CD14-positive monocyte (primary cell): ENCODE results near the gene PRR14. TPM values are rescaled to one million over a fixed set of nuclear protein-coding genes. Genes with fewer than 3 reads are reported as not detected.

ENCODE experiments used
- DNase-seq, 3 donors: peaks; one replicate each; pipeline ENCODE4 v3.0.0-alpha.2; 2011 to 2022
- H2AFZ ChIP-seq: 2 replicates; pipeline ENCODE4 v1.6.0; 2012; ENCODE audit warnings: mild to moderate bottlenecking, low read depth, low read length, inconsistent platforms; ENCODE audit not compliant: insufficient read depth, poor library complexity, severe bottlenecking
- H3K27ac ChIP-seq, 2 donors: 1 replicate in 1 of 2; 2 replicates in 1 of 2; pipeline ENCODE4 v1.5.1; 2012 to 2013; ENCODE audit warnings: low read length in 2 of 2, control low read depth in 1 of 2, inconsistent platforms in 1 of 2, low read depth in 1 of 2, mild to moderate bottlenecking in 1 of 2
- H3K27me3 ChIP-seq, 2 donors: one replicate each; pipeline versions ENCODE4 v1.6.0 to v1.6.1; 2011 to 2013; ENCODE audit warnings: low read length in 2 of 2; ENCODE audit not compliant: control insufficient read depth in 2 of 2, insufficient read depth in 2 of 2
- H3K36me3 ChIP-seq, 2 donors: replicated peaks in 1 of 2; 1 replicate in 1 of 2; 2 replicates in 1 of 2; pipeline versions ENCODE4 v1.5.1 to v1.6.1; 2012 to 2013; ENCODE audit warnings: low read length in 2 of 2, control low read depth in 1 of 2, inconsistent platforms in 1 of 2, mild to moderate bottlenecking in 1 of 2; ENCODE audit not compliant: insufficient read depth in 2 of 2, control insufficient read depth in 1 of 2
- H3K4me1 ChIP-seq, 2 donors: 1 replicate in 1 of 2; 2 replicates in 1 of 2; pipeline versions ENCODE4 v1.5.1 to v1.6.1; 2012 to 2013; ENCODE audit warnings: low read length in 2 of 2, control low read depth in 1 of 2, inconsistent platforms in 1 of 2, mild to moderate bottlenecking in 1 of 2, moderate library complexity in 1 of 2; ENCODE audit not compliant: insufficient read depth in 2 of 2, control insufficient read depth in 1 of 2
- H3K4me2 ChIP-seq: replicated peaks from 2 replicates; pipeline ENCODE3; 2012; ENCODE audit warnings: low read length, moderate library complexity, mild to moderate bottlenecking; ENCODE audit not compliant: poor library complexity, severe bottlenecking; ENCODE audit errors: extremely low read depth
- H3K4me3 ChIP-seq, 3 experiments: fragments of 200-600 bp in 1 of 3; sonication (generic) in 1 of 3; replicated peaks in 1 of 3; 1 replicate in 2 of 3; 2 replicates in 1 of 3; pipeline ENCODE4 v1.5.1; 2011 to 2013; ENCODE audit warnings: low read length in 3 of 3, mild to moderate bottlenecking in 3 of 3, control low read depth in 2 of 3, low read depth in 2 of 3, inconsistent platforms in 1 of 3, moderate library complexity in 1 of 3
- H3K79me2 ChIP-seq: 2 replicates; pipeline ENCODE4 v1.6.0; 2012; ENCODE audit warnings: mild to moderate bottlenecking, control low read depth, inconsistent platforms, low read length, moderate library complexity; ENCODE audit not compliant: insufficient read depth
- H3K9ac ChIP-seq: 2 replicates; pipeline ENCODE4 v1.6.0; 2017; ENCODE audit warnings: low read length, mild to moderate bottlenecking; ENCODE audit not compliant: insufficient read depth, poor library complexity, severe bottlenecking
- H3K9me3 ChIP-seq, 2 donors: replicated peaks in 1 of 2; 1 replicate in 1 of 2; 2 replicates in 1 of 2; pipeline versions ENCODE4 v1.5.1 to v1.6.1; 2012 to 2013; ENCODE audit warnings: low read length in 2 of 2, control low read depth in 1 of 2; ENCODE audit not compliant: control insufficient read depth in 1 of 2, insufficient read depth in 1 of 2
- H4K20me1 ChIP-seq: 2 replicates; pipeline ENCODE4 v1.6.0; 2012; ENCODE audit warnings: mild to moderate bottlenecking, low read length, control low read depth, moderate library complexity; ENCODE audit not compliant: insufficient read depth
- H3K27ac Mint-ChIP-seq, 7 donors: one replicate each; pipeline ENCODE4 v1.8.0; 2020; ENCODE audit warnings: mild to moderate bottlenecking in 7 of 7, mixed read lengths in 7 of 7, moderate library complexity in 6 of 7, inconsistent platforms in 2 of 7
- H3K27me3 Mint-ChIP-seq, 3 donors: one replicate each; pipeline ENCODE4 v1.8.0; 2021 to 2022; ENCODE audit warnings: low read depth in 3 of 3, mild to moderate bottlenecking in 3 of 3, mixed read lengths in 3 of 3, moderate library complexity in 3 of 3, inconsistent platforms in 1 of 3
- H3K36me3 Mint-ChIP-seq, 2 donors: one replicate each; pipeline ENCODE4 v1.8.0; 2020; ENCODE audit warnings: mixed read lengths in 2 of 2, inconsistent platforms in 1 of 2, mild to moderate bottlenecking in 1 of 2
- H3K4me1 Mint-ChIP-seq: one replicate; pipeline ENCODE4 v1.8.0; 2020; ENCODE audit warnings: mild to moderate bottlenecking, mixed read lengths
- H3K4me3 Mint-ChIP-seq, 2 donors: one replicate each; pipeline ENCODE4 v1.8.0; 2020; ENCODE audit warnings: mild to moderate bottlenecking in 2 of 2, mixed read lengths in 2 of 2, moderate library complexity in 1 of 2
- H3K9me3 Mint-ChIP-seq, 7 donors: one replicate each; pipeline ENCODE4 v1.8.0; 2020 to 2022; ENCODE audit warnings: mixed read lengths in 7 of 7, mild to moderate bottlenecking in 6 of 7, moderate library complexity in 6 of 7, inconsistent platforms in 2 of 7
- WGBS: methylation state at CpG from one replicate; pipeline ENCODE4 v1.1.5; 2013; ENCODE audit warnings: missing lambda C conversion rate; ENCODE audit not compliant: insufficient coverage; 5-methylcytosine and 5-hydroxymethylcytosine counted together
- intact Hi-C, 2 donors: fragments of 100-400 bp; cut with micrococcal nuclease; formaldehyde crosslinking; loops; one replicate each; pipeline versions ENCODE4 v1.15.0 to v1.15.1; 2023
- polyA plus RNA-seq, 3 donors: library from polyadenylated mRNA; depleted of rRNA in 1 of 3; unstranded in 2 of 3; stranded (reverse) in 1 of 3; fragments of 300-500 nt in 2 of 3; fragments of >200 nt in 1 of 3; fragmentation: Illumina TruSeq in 2 of 3; gene quantifications; 1 replicate in 2 of 3; 2 replicates in 1 of 3; pipeline ENCODE4 v1.2.3, GENCODE V29; 2012 to 2021
- TF ChIP-seq, protein P1 (sequence below): fragments of 200-600 bp; IDR thresholded peaks from one replicate; pipeline ENCODE4 v1.8.0; 2022; ENCODE audit warnings: antibody characterized with exemption, mild to moderate bottlenecking

The PRR14 gene
- polyA plus RNA-seq, 3 donors = 6.1 to 32.6 (median 10.4) TPM

DNA sequence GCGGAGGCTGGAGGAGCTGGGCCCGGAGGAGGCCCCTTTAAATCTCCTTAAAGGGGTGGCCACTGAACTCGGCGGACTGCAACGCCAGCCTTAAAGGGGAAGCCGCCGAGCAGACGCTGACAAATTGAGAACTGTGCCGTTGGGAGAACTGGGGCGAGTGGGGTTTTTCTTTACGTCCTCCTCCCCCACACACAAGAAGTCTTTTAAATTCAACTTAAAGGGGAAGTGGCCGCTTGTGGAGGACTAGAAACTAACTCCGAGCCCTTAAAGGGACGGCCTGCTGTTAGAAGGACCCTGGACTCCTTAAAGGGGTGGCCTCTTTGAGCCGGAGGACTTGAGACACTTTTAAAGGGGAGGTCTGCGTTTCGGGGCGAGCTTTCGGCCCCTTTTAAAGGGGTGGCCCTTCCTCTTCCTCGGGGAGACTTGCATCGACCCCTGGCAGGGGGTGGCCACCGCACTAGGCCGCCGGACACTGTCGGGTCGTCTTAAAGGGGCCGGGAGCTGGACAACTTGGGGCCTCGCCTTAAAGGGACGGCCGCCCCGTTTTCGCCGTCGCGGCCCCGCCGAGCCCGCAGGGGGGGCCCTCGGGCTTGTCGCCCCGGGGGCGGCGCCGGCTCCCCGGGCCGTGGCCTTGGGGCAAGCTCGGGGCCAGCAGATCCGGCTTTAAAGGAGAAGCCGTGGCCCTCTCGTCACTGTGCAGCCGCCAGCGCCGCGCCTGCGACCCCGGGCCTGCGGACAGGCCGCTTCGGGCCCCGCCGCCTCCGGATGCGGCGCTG, 8.2 kb downstream of the PRR14 start:
- H3K9me3 ChIP-seq = no peaks in the 10 kb centered on the region
- intact Hi-C loops = loop anchor here (1.0 to 10.0 kb wide), 6 partner anchors 39 to 284 kb away; partner anchors contain the start of genes CFAP119 (in 1 of the 2), FBXL19 (in 1 of the 2), MYL11 (in 1 of the 2) and RNF40 (in 1 of the 2)
- H3K4me1 Mint-ChIP-seq = peaks cover 42% of the 10 kb centered on the region
- TF ChIP-seq, protein P1, sequence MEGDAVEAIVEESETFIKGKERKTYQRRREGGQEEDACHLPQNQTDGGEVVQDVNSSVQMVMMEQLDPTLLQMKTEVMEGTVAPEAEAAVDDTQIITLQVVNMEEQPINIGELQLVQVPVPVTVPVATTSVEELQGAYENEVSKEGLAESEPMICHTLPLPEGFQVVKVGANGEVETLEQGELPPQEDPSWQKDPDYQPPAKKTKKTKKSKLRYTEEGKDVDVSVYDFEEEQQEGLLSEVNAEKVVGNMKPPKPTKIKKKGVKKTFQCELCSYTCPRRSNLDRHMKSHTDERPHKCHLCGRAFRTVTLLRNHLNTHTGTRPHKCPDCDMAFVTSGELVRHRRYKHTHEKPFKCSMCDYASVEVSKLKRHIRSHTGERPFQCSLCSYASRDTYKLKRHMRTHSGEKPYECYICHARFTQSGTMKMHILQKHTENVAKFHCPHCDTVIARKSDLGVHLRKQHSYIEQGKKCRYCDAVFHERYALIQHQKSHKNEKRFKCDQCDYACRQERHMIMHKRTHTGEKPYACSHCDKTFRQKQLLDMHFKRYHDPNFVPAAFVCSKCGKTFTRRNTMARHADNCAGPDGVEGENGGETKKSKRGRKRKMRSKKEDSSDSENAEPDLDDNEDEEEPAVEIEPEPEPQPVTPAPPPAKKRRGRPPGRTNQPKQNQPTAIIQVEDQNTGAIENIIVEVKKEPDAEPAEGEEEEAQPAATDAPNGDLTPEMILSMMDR = peak; percentile 14
- H3K9me3 Mint-ChIP-seq = peaks cover 0 to 2% (median 0%) of the 10 kb centered on the region in 7 donors
- peak overlapping the region; percentile 95 for H3K9ac ChIP-seq
- peak overlapping the region; percentile 71 for H2AFZ ChIP-seq
- H3K27me3 ChIP-seq = no peaks in the 10 kb centered on the region
- H3K36me3 Mint-ChIP-seq = peaks cover 59 to 63% of the 10 kb centered on the region in 2 donors
- peaks cover 53 to 63% of the 10 kb centered on the region in 2 donors for H3K36me3 ChIP-seq
- H3K27ac Mint-ChIP-seq = peak overlapping the region; percentile 100
- peak overlapping the region; percentile 81 to 99 (median 86) for H3K4me3 ChIP-seq
- DNase-seq = peak; percentile 94 to 98 (median 97)
- peaks cover 48% of the 10 kb centered on the region for H4K20me1 ChIP-seq
- peak overlapping the region; percentile 93 to 99 for H3K27ac ChIP-seq
- peak overlapping the region; percentile 90 to 99 for H3K4me3 Mint-ChIP-seq
- H3K27me3 Mint-ChIP-seq = peaks cover 0 to 1% (median 0%) of the 10 kb centered on the region in 3 donors
- peak overlapping the region; percentile 99 for H3K4me2 ChIP-seq
- peaks cover 49% of the 10 kb centered on the region for H3K79me2 ChIP-seq
- WGBS = under 1% methylated on average over 54 of the region's 64 CpGs
- H3K4me1 ChIP-seq = peaks cover 33 to 45% of the 10 kb centered on the region in 2 donors

DNA sequence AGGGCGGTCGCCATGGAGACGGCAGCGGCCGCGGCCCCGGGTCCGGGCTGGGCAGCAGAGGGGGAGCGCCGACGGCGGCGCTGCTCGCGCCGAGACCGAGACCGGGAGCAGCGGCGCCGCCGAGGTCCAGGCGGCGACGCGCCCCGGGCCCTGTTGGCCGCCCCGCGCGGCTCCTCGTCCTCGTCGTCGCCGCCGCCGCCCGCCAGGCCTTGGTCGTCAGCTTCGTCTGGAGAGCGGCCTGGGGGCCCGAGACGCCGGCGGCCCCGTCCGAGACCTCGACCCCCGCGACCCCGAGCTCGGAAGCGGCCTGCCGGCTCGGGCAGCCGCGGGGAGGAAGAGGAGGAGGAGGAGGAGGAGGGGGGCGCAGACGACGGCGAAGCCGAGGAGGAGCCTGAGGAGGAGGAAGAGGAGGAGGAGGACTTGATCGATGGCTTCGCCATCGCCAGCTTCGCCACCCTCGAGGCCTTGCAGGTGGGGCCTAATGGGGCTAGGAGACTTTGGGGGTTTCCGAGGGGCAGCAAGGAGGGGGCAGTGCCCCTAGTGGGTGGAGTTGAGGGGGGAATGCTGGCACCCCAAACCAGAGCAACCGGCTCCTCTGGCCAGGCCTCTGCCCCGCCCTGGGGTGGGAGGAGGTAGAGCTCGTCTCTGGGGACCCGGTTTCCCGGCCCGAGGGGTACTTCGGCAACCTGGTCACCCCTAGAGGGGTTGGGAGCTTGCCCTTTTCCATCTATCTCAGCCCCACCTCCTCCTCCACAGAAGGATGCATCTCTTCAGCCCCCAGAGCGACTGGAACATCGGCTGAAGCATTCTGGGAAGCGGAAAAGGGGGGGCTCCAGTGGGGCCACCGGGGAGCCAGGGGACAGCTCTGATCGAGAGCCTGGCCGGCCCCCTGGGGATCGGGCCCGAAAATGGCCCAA, 9.0 kb downstream of the PRR14 start:
- H2AFZ ChIP-seq = peak overlapping the region; percentile 53
- peak overlapping the region; percentile 99 for H3K4me2 ChIP-seq
- TF ChIP-seq, protein P1 = no peak
- H3K4me3 ChIP-seq = peak overlapping the region; percentile 81 to 99 (median 86)
- H3K79me2 ChIP-seq = peaks cover 54% of the 10 kb centered on the region
- no peaks in the 10 kb centered on the region for H3K9me3 ChIP-seq
- peaks cover 50 to 61% of the 10 kb centered on the region in 2 donors for H3K36me3 ChIP-seq
- Mint-ChIP-seq H3K36me3 (peaks cover 53 to 62% of the 10 kb centered on the region in 2 donors), H3K9me3 (peaks cover 0 to 2% (median 0%) of the 10 kb centered on the region in 7 donors), H3K27me3 (peaks cover 0 to 1% (median 0%) of the 10 kb centered on the region in 3 donors), H3K4me1 (peaks cover 42% of the 10 kb centered on the region), H3K27ac (peak overlapping the region; percentile 79 to 94 (median 89)), H3K4me3 (peak overlapping the region; percentile 84 to 87)
- peak in 2 of 3 donors; percentile 12 to 36 for DNase-seq
- H3K27ac ChIP-seq = peak overlapping the region; percentile 93 to 99
- H3K9ac ChIP-seq = peak overlapping the region; percentile 95
- peaks cover 33 to 45% of the 10 kb centered on the region in 2 donors for H3K4me1 ChIP-seq
- H3K27me3 ChIP-seq = no peaks in the 10 kb centered on the region
- WGBS = under 1% methylated on average over 73 of the region's 84 CpGs
- H4K20me1 ChIP-seq = peaks cover 55% of the 10 kb centered on the region
- intact Hi-C loops = loop anchor here (2.0 to 10.0 kb wide), 5 partner anchors 39 to 285 kb away; partner anchors contain the start of genes CFAP119 (in 1 of the 2), FBXL19 (in 1 of the 2), MYL11 (in 1 of the 2) and RNF40 (in 1 of the 2)
